K562 (cell line): ENCODE measurements around the gene RFESD. TPM values are rescaled to one million over a fixed set of nuclear protein-coding genes. Genes with fewer than 3 reads are reported as not detected.

Experiments used
- ARNT ChIP-seq, 2 experiments: fragments of 450-650 bp; IDR thresholded peaks; 2 replicates each; pipeline ENCODE4 v1.6.1; 2016; ENCODE audit warnings: mild to moderate bottlenecking in 1 of 2
- CBX8 ChIP-seq: fragments of 200-600 bp; sonication (generic); IDR thresholded peaks from 2 replicates; pipeline ENCODE4 v1.6.1; 2012; ENCODE audit warnings: borderline replicate concordance, mixed run types, low read depth, mild to moderate bottlenecking, moderate library complexity, mixed read lengths, low read length, control low read depth, inconsistent platforms; ENCODE audit not compliant: poor library complexity, severe bottlenecking; ENCODE audit errors: extremely low read depth
- FOXA1 ChIP-seq: fragments of 450-650 bp; IDR thresholded peaks from 2 replicates; pipeline ENCODE4 v1.6.1; 2016; ENCODE audit warnings: mild to moderate bottlenecking, borderline replicate concordance
- JUNB ChIP-seq: fragments of 450-650 bp; formaldehyde crosslinking; conservative IDR thresholded peaks from 2 replicates; pipeline ENCODE4 v1.4.0; 2020; ENCODE audit warnings: mild to moderate bottlenecking
- RB1 ChIP-seq: fragments of 450-650 bp; IDR thresholded peaks from 2 replicates; pipeline ENCODE4 v1.6.1; 2017; ENCODE audit warnings: low read depth, mild to moderate bottlenecking
- RERE ChIP-seq: sonication (generic); formaldehyde crosslinking; IDR thresholded peaks from 2 replicates; pipeline ENCODE4 v1.8.0; 2023; ENCODE audit warnings: missing genetic modification reagents, mild to moderate bottlenecking, borderline replicate concordance
- SLC30A9 ChIP-seq: fragments of 250-450 bp; sonication (Bioruptor Pico); IDR thresholded peaks from 2 replicates; pipeline ENCODE4 v1.8.0; 2022; ENCODE audit warnings: mild to moderate bottlenecking, moderate library complexity
- ZC3H4 ChIP-seq: sonication (generic); formaldehyde crosslinking; IDR thresholded peaks from 2 replicates; pipeline ENCODE4 v1.9.0; 2021; ENCODE audit warnings: missing genetic modification reagents, borderline replicate concordance
- ZNF592 ChIP-seq: fragments of 450-650 bp; IDR thresholded peaks from 2 replicates; pipeline ENCODE4 v1.6.1; 2017; ENCODE audit warnings: antibody characterized with exemption, mild to moderate bottlenecking
- polyA plus RNA-seq, 8 experiments: library from polyadenylated mRNA; depleted of rRNA in 4 of 8; stranded (reverse) in 5 of 8; unstranded in 3 of 8; fragments of >200 nt; fragmentation: Nextera tagmentation in 2 of 8; fragmentation: Illumina TruSeq in 1 of 8; extraction: Ambion mirVana in 2 of 8; extraction: Trizol in 1 of 8; gene quantifications; 2 replicates each; pipeline versions ENCODE4 v1.2.1 to v1.2.3, GENCODE V29; 2011 to 2014; ENCODE audit warnings: inconsistent platforms in 1 of 8, missing spikeins in 1 of 8
- total RNA-seq, 7 experiments: library from RNA; depleted of rRNA in 6 of 7; stranded (reverse); fragments of >200 nt in 6 of 7; fragmentation: Illumina TruSeq in 2 of 7; extraction: Trizol in 2 of 7; gene quantifications; 2 replicates each; pipeline versions ENCODE4 v1.2.1 to v1.2.3, GENCODE V29; 2011 to 2021; ENCODE audit warnings: low replicate concordance in 1 of 7
- TF ChIP-seq, protein P1 (sequence below): fragments of 250-450 bp; sonication (Bioruptor Pico); IDR thresholded peaks from 2 replicates; pipeline ENCODE4 v1.5.0; 2021
- TF ChIP-seq, protein P2 (sequence below): IDR thresholded peaks from 3 replicates; pipeline ENCODE4 v1.6.1; 2011; ENCODE audit warnings: borderline replicate concordance, mild to moderate bottlenecking; ENCODE audit not compliant: insufficient read length, insufficient read depth
- TF ChIP-seq, protein P3 (sequence below): fragments of 450-650 bp; IDR thresholded peaks from 2 replicates; pipeline ENCODE4 v1.6.1; 2016; ENCODE audit warnings: missing biosample characterization, missing genetic modification characterization

The RFESD gene
- total and polyA plus RNA-seq, 9 of the 15 experiments (the other 6 are each of a cell fraction or from before 2014, with no cell fraction given), result 62.3 to 600 (median 140) TPM

DNA sequence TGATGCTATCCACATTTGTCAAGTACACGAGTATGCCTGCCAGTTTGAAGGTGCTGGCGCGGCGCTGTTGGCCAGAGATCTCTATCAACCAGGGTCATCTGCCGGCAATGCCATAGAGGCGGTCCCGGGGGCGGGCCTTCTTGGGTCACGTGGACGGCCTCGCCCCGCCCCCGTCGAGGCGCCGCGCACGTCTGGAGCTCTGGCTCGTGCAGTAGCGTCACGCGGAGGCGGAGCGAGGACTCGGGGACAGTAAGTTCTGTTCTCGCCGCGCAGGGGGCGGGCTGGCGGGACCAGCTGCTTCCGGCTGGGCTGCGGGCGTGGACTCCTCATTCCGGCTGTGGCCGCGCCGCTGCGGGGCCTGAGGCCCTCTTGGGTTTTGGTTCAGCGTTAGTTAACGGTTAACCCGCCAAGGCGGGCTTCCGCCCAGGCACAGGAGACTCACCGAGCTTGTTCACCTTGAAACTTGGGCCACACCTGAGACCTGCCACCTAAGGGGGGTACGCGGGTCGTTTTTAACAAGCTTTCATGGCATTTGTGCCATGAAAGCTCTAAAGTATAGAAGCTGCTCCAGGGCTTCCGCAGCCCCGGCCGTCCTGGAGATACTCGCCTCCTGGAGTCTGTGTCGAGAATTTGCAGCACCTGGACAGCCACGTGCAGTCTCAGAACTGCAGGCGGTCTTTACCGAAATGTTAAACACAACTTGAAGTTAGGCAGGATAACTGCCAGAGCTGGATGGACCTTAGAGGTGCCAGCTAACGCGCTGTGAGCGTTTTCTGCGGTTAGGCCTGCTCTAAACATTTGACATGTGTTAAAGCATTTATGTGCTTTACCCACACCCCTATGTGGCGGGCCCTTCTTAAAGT, at the start of gene RFESD (continued):
- peak; percentile 57; the same call in 1 of the 2 replicates for TF ChIP-seq ZNF592
- TF ChIP-seq RB1, result peak; percentile 79; the same call in 1 of the 2 replicates
- TF ChIP-seq, protein P1, sequence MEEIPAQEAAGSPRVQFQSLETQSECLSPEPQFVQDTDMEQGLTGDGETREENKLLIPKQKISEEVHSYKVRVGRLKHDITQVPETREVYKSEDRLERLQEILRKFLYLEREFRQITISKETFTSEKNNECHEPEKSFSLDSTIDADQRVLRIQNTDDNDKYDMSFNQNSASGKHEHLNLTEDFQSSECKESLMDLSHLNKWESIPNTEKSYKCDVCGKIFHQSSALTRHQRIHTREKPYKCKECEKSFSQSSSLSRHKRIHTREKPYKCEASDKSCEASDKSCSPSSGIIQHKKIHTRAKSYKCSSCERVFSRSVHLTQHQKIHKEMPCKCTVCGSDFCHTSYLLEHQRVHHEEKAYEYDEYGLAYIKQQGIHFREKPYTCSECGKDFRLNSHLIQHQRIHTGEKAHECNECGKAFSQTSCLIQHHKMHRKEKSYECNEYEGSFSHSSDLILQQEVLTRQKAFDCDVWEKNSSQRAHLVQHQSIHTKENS (CRISPR knock-in tag), result no peak
- no peak for TF ChIP-seq SLC30A9 (CRISPR knock-in tag)
- TF ChIP-seq JUNB (CRISPR knock-in tag), result no peak
- no peak for TF ChIP-seq RERE
- TF ChIP-seq ARNT (IDR thresholded peaks at IDR 0.05), result no peak
- TF ChIP-seq CBX8, result no peak
- TF ChIP-seq, protein P2, sequence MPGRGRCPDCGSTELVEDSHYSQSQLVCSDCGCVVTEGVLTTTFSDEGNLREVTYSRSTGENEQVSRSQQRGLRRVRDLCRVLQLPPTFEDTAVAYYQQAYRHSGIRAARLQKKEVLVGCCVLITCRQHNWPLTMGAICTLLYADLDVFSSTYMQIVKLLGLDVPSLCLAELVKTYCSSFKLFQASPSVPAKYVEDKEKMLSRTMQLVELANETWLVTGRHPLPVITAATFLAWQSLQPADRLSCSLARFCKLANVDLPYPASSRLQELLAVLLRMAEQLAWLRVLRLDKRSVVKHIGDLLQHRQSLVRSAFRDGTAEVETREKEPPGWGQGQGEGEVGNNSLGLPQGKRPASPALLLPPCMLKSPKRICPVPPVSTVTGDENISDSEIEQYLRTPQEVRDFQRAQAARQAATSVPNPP, result no peak
- no peak for TF ChIP-seq FOXA1
- TF ChIP-seq, protein P3, sequence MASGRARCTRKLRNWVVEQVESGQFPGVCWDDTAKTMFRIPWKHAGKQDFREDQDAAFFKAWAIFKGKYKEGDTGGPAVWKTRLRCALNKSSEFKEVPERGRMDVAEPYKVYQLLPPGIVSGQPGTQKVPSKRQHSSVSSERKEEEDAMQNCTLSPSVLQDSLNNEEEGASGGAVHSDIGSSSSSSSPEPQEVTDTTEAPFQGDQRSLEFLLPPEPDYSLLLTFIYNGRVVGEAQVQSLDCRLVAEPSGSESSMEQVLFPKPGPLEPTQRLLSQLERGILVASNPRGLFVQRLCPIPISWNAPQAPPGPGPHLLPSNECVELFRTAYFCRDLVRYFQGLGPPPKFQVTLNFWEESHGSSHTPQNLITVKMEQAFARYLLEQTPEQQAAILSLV, result no peak
- no peak for TF ChIP-seq ZC3H4 (CRISPR knock-in tag)
